Natural killer cell treated with Interleukin-12 subunit alpha and Interleukin-12 subunit beta and Interleukin-15 and Interleukin-18, amount 100 ng/mL, for 72 hours (primary cell): ENCODE measurements around the gene SLC25A30. TPM values are rescaled to one million over a fixed set of nuclear protein-coding genes. Genes with fewer than 3 reads are reported as not detected.
"Not testable (repeated sequence)": the region's sequence is repeated elsewhere in the genome, so short reads cannot be mapped to it uniquely, and the experiment has no call there.

Experiments used
- ATAC-seq, 2 donors: fragments of 150-1000 bp; cut with Tn5 transposase in 1 of 2; sonication (Bioruptor Pico), chemical (Tn5 transposase) in 1 of 2; 2 replicates each; pipeline ENCODE4 v1.10.0; 2021
- DNase-seq: peaks from one replicate; pipeline ENCODE4 v3.0.0; 2022; ENCODE audit warnings: low spot score
- H3K27ac Mint-ChIP-seq, 2 donors: 1 replicate in 1 of 2; 2 replicates in 1 of 2; pipeline ENCODE4 v1.8.0; 2022; ENCODE audit warnings: mixed read lengths in 2 of 2, mild to moderate bottlenecking in 1 of 2, moderate library complexity in 1 of 2
- H3K27me3 Mint-ChIP-seq, 2 donors: 1 replicate in 1 of 2; 2 replicates in 1 of 2; pipeline ENCODE4 v1.8.0; 2022; ENCODE audit warnings: mixed read lengths in 2 of 2
- H3K36me3 Mint-ChIP-seq: one replicate; pipeline ENCODE4 v1.8.0; 2022; ENCODE audit warnings: mixed read lengths
- H3K4me1 Mint-ChIP-seq, 2 donors: 1 replicate in 1 of 2; 2 replicates in 1 of 2; pipeline ENCODE4 v1.8.0; 2022; ENCODE audit warnings: low read depth in 2 of 2, mixed read lengths in 2 of 2, mild to moderate bottlenecking in 1 of 2
- H3K4me3 Mint-ChIP-seq: one replicate; pipeline ENCODE4 v1.8.0; 2022; ENCODE audit warnings: mixed read lengths
- H3K9me3 Mint-ChIP-seq: 2 replicates; pipeline ENCODE4 v1.8.0; 2022; ENCODE audit warnings: mixed read lengths
- total RNA-seq, 2 donors: library from RNA; stranded (reverse); gene quantifications; one replicate each; pipeline ENCODE4 v1.2.3, GENCODE V29; 2022

The SLC25A30 gene
- total RNA-seq, 2 donors from 2014 or later: 28.3 to 38.8 TPM

DNA sequence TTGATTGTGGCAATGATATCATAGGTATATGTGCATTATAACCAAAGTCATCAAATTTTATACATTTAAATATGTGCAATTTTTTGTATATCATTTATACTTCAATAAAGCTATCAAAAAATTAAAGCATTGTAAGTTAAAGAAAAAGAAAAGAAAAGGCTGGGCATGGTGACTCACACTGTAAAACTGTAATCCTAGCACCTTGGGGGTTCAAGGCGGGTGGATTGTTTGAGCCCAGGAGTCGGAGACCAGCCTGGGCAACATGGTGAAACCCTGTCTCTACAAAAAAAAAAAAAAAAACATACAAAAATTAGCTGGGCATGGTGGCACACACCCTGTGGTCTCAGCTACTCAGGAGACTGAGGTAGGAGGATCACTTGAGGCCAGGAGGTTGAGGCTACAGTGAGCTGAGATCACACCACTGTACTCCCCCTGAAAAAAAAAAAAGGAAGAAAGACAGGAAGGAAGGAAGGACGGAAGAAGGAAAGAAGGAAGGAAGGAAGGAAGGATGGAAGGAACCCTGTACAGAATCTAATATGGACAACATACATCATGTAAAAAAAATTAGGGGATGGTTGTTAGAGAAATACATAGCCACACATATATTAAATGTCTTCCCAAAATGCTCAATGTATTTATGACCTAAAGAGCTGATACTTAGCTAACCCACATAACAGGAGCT, 21.7 kb upstream of the SLC25A30 start:
- Mint-ChIP-seq H3K4me1 (peaks cover 7 to 9% of the 10 kb centered on the region in 2 donors), H3K27me3 (peaks cover 0 to 4% of the 10 kb centered on the region in 2 donors), H3K9me3 (no peaks in the 10 kb centered on the region), H3K36me3 (no peaks in the 10 kb centered on the region), H3K27ac (no peak overlapping the region), H3K4me3 (no peak overlapping the region)
- DNase-seq: no peak
- ATAC-seq: no peak

DNA sequence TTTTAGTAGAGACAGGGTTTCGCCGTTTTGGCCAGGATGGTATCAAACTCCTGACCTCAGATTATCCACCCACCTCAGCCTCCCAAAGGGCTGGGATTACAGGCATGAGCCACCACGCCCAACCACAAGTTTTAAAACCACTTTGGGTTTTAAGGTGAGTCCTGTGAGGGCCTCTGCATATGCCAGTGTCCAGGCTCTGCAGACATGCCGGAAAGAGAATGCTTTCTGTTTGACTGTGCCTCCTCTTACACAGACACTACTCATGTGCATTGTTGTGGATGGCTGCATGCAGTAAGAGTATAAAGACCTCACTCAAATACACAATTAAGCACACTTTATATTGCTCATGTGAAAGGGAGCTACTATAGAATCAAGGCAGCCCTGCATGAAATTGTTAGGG, 20.8 kb upstream of the SLC25A30 start:
- no peaks in the 10 kb centered on the region for H3K36me3 Mint-ChIP-seq
- no peaks in the 10 kb centered on the region for H3K9me3 Mint-ChIP-seq
- H3K27me3 Mint-ChIP-seq: peaks cover 0 to 4% of the 10 kb centered on the region in 2 donors
- H3K4me3 Mint-ChIP-seq: no peak overlapping the region
- peaks cover 7 to 9% of the 10 kb centered on the region in 2 donors for H3K4me1 Mint-ChIP-seq
- no peak for DNase-seq
- ATAC-seq: peak in 1 of 2 donors; percentile 57
- no peak overlapping the region for H3K27ac Mint-ChIP-seq

DNA sequence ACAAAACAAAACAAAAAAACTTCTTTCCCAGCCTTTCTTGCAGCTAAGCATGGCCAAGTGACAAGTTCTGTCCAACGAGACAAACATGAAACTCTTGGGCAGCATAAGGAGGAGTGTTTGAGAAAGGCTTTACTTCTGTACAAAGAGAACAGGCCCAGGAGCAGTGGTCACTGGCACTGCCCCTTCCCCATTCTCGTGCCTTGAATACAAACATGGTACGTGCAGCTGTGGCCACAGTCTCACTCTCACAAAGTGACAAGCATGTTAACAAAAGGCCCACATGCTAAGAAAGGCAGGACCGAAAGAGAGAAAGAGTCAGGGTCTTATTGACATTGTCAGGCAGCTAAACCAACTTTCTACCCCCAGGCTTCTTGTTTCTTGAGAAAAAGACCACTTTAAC, 19.8 kb upstream of the SLC25A30 start:
- no peaks in the 10 kb centered on the region for H3K36me3 Mint-ChIP-seq
- DNase-seq: no peak
- H3K27ac Mint-ChIP-seq: no peak overlapping the region

DNA sequence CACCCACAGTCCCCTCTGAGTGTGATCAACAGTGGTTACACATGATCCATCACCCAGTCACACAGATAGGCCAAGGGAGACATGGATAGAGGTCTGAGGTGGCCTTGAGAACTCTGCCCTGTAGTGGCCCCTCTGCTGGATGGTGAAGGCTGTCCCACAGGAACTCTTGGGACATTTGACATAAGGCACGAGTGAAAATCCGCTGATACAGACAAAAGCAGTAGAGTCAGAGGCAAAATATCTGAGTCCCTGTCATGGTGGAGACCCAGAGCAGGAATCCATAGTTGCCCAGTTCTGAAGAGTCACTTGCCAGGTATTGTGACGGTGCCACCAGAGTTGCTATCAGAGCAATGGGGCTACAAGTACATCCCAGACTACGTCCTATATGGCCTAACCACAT, 18.8 kb upstream of the SLC25A30 start:
- Mint-ChIP-seq H3K4me1 (peaks cover 5 to 8% of the 10 kb centered on the region in 2 donors), H3K9me3 (no peaks in the 10 kb centered on the region), H3K27ac (no peak overlapping the region), H3K4me3 (no peak overlapping the region), H3K27me3 (no peaks in the 10 kb centered on the region), H3K36me3 (no peaks in the 10 kb centered on the region)
- ATAC-seq (no peak), DNase-seq (no peak)

More for the DNA sequence above, 19.8 kb upstream of the SLC25A30 start:
- Mint-ChIP-seq H3K27me3 (no peaks in the 10 kb centered on the region), H3K4me3 (no peak overlapping the region), H3K9me3 (no peaks in the 10 kb centered on the region), H3K4me1 (peaks cover 7 to 9% of the 10 kb centered on the region in 2 donors)
- ATAC-seq: no peak

DNA sequence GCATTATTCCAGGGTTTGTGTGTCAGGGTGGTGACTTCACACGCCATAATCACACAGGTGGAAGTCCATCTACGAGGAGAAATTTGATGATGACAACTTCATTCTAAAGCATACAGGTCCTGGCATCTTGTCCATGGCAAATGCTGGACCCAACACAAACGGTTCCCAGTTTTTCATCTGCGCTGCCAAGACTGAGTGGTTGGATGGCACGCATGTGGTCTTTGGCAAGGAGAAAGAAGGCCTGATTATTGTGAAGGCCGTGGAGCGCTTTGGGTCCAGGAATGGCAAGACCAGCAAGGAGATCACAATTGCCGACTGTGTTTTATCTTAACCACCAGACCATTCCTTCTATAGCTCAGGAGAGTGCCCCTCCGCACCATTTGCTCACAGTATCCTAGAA, 18.2 kb upstream of the SLC25A30 start:
- DNase-seq (no peak), ATAC-seq (no peak)
- no peaks in the 10 kb centered on the region for H3K36me3 Mint-ChIP-seq
- no peaks in the 10 kb centered on the region for H3K27me3 Mint-ChIP-seq
- H3K9me3 Mint-ChIP-seq: no peaks in the 10 kb centered on the region
- H3K27ac Mint-ChIP-seq: no peak overlapping the region
- peaks cover 0 to 2% of the 10 kb centered on the region in 2 donors for H3K4me1 Mint-ChIP-seq
- no peak overlapping the region for H3K4me3 Mint-ChIP-seq

DNA sequence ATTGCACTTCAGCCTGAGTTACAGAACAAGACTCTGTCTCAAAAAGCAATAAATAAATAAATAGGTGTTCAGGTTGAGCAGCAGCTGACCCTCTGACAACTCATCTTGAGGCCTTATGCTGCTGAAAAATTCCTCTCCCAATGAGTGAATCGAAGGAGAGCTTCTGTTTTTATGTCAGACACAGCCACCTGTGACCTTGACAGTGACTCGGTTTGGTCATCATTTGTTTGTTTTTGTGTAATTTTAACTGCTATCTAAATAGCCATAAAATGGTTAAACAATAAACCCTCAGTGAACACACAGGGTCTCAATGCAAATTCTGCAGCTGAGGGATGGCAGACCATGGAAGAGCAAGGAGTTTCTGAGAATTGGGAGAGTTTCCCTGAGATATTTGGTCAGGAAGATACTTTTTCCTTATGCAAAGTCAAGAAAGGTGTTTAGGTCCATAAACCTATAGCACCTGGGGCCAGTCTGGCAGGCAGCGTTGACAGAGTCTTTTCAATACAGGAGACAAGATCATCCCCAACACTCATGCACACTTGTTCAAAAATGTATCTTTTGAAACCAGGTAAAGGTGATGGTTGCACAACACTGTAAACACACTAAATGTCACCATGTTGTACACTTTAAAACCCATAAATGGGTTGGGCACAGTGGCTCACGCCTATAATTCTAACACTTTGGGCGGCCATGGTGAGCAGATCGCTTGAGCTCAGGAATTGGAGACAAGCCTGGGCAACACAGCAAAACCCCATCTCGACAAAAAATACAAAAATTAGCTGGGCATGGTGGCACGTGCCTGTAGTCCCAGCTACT, 16.6 kb upstream of the SLC25A30 start:
- H3K27ac Mint-ChIP-seq: no peak overlapping the region
- no peaks in the 10 kb centered on the region for H3K9me3 Mint-ChIP-seq
- no peaks in the 10 kb centered on the region for H3K36me3 Mint-ChIP-seq
- DNase-seq (no peak), ATAC-seq (no peak)
- no peak overlapping the region for H3K4me3 Mint-ChIP-seq
- no peaks in the 10 kb centered on the region for H3K4me1 Mint-ChIP-seq
- no peaks in the 10 kb centered on the region for H3K27me3 Mint-ChIP-seq

DNA sequence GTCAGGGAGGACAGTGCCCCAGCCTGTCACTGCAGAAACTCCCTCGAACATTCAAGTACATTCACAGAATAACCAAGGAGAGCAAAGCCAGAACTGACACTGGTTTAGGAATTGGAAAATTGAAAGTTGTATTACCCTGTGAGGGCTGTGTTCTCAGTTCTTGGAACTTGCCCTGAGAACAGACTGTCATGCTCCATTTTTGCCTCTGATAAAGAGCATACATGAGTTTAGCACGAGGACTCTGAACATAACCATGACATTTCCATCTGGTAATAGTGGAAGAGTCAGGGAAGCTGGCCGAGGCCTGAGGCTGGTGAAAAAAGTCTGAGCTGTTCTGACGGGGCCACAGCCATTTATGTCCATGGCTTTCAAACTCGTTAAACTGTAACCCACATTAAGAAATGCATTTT, 15.2 kb upstream of the SLC25A30 start:
- no peaks in the 10 kb centered on the region for H3K4me1 Mint-ChIP-seq
- H3K36me3 Mint-ChIP-seq: no peaks in the 10 kb centered on the region
- ATAC-seq: no peak
- no peak overlapping the region for H3K4me3 Mint-ChIP-seq
- no peaks in the 10 kb centered on the region for H3K9me3 Mint-ChIP-seq
- H3K27me3 Mint-ChIP-seq: no peaks in the 10 kb centered on the region
- DNase-seq: no peak
- no peak overlapping the region for H3K27ac Mint-ChIP-seq

DNA sequence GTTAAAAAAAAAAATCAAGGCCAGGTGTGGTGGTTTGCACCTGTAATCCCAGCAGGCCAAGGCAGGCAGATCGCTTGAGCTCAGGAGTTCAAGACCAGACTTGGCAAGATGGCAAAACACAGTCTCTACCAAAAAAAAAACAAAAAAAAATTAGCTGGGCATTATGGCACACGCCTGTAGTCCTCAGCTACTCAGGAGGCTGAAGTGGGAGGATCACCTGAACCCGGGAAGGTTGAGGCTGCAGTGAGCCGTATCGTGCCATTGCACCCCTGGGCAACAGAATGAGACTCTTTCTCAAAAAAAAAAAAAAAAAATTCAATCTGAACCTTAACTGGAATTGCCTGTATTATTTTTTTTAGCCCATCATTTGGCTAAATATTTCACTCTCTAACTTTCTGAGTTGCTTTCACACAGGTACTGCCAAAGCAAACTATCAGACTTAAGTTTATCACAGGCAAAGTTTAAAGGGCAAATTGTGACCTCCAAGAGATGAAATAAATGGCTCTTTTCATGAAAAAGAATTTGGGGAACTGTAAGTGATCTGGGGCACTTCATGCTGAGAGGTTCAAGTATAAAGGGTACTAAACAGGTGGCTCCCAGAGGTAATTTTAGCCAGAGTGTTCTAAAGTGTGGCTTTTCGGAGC, 14.7 kb upstream of the SLC25A30 start:
- no peaks in the 10 kb centered on the region for H3K9me3 Mint-ChIP-seq
- no peaks in the 10 kb centered on the region for H3K4me1 Mint-ChIP-seq
- no peak overlapping the region for H3K27ac Mint-ChIP-seq
- no peaks in the 10 kb centered on the region for H3K27me3 Mint-ChIP-seq
- H3K36me3 Mint-ChIP-seq: no peaks in the 10 kb centered on the region
- no peak for DNase-seq
- H3K4me3 Mint-ChIP-seq: no peak overlapping the region
- ATAC-seq: no peak

DNA sequence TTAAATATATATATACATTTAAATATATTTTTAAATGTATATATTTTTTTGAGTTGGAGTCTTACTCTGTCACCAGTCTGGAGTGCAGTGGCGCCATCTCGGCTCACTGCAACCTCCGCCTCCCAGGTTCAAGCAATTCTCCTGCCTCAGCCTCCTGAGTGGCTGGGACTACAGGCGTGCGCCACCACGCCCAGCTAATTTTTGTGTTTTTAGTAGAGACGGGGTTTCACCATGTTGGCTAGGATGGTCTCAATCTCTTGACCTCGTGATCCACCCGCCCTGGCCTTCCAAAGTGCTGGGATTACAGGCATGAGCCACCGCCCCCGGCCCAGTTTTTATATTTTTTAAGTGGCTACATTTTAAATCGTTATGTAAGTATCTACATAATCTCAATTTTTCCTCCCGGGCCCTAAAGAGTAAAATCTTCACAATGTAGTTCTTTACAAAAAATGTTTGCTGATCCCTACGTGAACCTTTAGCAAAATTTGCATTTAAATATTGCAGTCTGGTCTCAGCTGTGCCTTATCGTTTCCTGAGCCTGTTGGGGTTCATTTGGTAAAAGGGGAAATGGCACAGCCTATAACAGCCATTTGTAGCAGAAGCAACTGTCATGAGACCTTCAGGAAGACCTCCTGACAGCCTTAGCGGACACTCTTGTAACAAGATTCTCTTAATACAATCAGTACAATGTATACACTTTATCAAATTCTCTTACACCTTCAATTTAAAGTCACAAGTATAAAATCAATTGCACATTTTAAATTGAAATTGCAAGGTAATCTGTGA, 8.1 kb upstream of the SLC25A30 start:
- ATAC-seq: peak in 1 of 2 donors; percentile 28

DNA sequence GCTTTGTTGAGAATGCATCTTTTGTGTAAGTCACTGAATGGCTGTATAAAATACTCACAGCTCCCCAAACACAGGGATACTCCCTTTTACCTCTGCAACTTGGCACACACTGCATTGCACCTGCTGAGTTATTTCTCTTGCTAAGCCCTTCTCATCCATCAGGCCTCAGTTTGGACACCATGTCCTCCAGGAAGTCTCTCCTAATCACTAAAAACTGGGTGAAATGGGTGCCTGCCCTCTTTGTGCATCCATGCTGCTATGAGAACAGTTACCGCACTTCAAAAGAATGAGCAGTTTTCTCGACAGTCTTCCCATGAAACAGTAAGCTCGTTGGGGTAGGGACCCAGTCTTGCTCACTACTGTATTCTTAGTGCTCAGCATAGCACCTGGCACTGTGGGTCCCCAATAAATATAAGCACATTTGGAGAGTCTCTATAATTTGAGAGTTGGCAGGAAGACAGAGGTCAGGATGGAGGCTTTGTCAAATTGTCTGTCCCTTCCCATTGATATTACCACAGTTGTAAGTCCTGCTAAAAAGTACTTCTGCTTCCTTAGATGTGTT, 4.6 kb upstream of the SLC25A30 start:
- no peak overlapping the region for H3K27ac Mint-ChIP-seq
- no peak overlapping the region for H3K4me3 Mint-ChIP-seq
- no peaks in the 10 kb centered on the region for H3K36me3 Mint-ChIP-seq
- no peak for ATAC-seq
- H3K27me3 Mint-ChIP-seq: no peaks in the 10 kb centered on the region
- no peaks in the 10 kb centered on the region for H3K9me3 Mint-ChIP-seq
- DNase-seq: no peak
- H3K4me1 Mint-ChIP-seq: peaks cover 4% of the 10 kb centered on the region in 2 donors

More for the DNA sequence above, 8.1 kb upstream of the SLC25A30 start:
- not testable (repeated sequence) for H3K36me3 Mint-ChIP-seq, H3K4me1 Mint-ChIP-seq, H3K9me3 Mint-ChIP-seq, DNase-seq, H3K27ac Mint-ChIP-seq, H3K27me3 Mint-ChIP-seq, H3K4me3 Mint-ChIP-seq

DNA sequence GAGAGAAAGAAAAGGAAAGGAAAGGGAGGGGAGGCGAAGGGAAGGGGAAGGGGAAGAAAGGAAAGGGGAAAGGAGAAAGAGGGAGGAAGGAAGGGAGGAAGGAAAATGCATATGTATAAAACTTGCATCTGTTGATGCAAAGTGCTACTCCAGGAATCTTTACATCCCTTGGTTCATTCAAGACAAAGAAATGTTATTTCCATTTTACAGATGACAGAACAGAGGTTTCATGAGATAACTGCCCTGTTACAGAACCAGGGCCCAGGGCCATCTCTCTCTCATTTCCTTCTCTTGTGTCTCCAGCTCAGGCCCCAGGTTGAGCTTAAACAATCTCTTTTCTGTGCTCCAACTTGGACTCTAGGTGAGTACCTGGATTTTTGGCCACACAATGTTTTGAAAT, 1.8 kb upstream of the SLC25A30 start:
- Mint-ChIP-seq H3K4me1 (peaks cover 14% of the 10 kb centered on the region in 2 donors), H3K9me3 (no peaks in the 10 kb centered on the region), H3K36me3 (no peaks in the 10 kb centered on the region), H3K4me3 (no peak overlapping the region), H3K27ac (no peak overlapping the region), H3K27me3 (no peaks in the 10 kb centered on the region)
- DNase-seq (no peak), ATAC-seq (no peak)

DNA sequence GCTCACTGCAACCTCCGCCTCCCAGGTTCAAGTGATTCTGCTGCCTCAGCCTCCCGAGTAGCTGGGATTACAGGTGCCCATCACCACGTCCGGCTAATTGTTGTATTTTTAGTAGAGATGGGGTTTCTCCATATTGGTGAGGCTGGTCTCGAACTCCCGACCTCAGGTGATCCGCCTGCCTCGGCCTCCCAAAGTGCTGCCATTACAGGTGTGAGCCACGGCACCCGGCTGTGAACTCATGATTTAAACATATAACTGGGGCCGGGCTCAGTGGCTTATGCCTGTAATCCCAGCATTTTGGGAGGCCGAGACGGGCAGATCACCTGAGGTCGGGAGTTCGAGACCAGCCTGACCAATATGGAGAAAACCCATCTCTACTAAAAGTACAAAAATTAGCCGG, 1.2 kb upstream of the SLC25A30 start:
- H3K27ac Mint-ChIP-seq, H3K36me3 Mint-ChIP-seq, H3K4me3 Mint-ChIP-seq, H3K9me3 Mint-ChIP-seq, ATAC-seq, H3K27me3 Mint-ChIP-seq, DNase-seq: not testable (repeated sequence)
- H3K4me1 Mint-ChIP-seq: peaks cover 14 to 19% of the 10 kb centered on the region in 2 donors

DNA sequence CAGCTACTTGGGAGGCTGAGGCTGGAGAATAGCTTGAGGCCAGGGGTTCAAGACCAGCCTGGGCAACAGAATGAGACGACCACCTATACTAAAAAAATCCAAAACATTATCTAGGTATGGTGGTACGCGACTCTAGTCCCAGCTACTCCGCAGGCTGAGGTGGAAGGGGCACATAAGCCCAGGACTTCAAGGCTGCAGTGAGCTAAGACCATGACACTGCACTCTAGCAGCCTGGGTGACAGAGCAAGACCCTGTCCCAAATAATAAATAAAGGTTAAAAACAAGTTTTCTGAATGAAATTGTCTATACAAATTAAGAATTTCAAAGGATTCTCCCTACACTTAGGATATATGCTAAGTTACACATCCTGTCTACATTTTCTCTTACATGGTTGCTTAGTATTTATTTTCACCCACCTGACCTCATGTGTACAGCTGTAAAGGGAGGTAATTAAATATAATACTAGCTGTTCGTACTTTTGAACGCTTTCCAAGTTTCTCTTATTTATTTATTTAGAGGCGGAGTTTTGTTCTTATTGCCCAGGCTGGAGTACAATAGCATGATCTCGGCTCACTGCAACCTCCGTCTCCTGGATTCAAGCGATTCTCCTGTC, 1.6 kb downstream of the SLC25A30 start:
- H3K27ac Mint-ChIP-seq: peak overlapping the region; percentile 97 to 100
- peak overlapping the region; percentile 90 for H3K4me3 Mint-ChIP-seq
- H3K27me3 Mint-ChIP-seq: no peaks in the 10 kb centered on the region
- H3K9me3 Mint-ChIP-seq: no peaks in the 10 kb centered on the region
- DNase-seq: no peak
- H3K4me1 Mint-ChIP-seq: peaks cover 15 to 24% of the 10 kb centered on the region in 2 donors
- ATAC-seq: no peak
- no peaks in the 10 kb centered on the region for H3K36me3 Mint-ChIP-seq
